HepG2 (cell line): Measurements from ENCODE around the gene DSC2. TPM values are rescaled to one million over a fixed set of nuclear protein-coding genes. Genes with fewer than 3 reads are reported as not detected.
A peak's percentile ranks its signal among the peaks of the same experiment; 100 is the strongest.

Experiments used
- DRAP1 ChIP-seq: IDR thresholded peaks from 2 replicates; pipeline ENCODE4 v1.6.1; 2016; ENCODE audit warnings: missing genetic modification reagents, missing compliant biosample characterization
- HDAC2 ChIP-seq: sonication (generic); formaldehyde crosslinking; IDR thresholded peaks from 2 replicates; pipeline ENCODE4 v1.4.0; 2020; ENCODE audit warnings: missing genetic modification reagents
- PAXIP1 ChIP-seq: sonication (generic); formaldehyde crosslinking; conservative IDR thresholded peaks from 2 replicates; pipeline ENCODE4 v1.4.0; 2020; ENCODE audit warnings: mild to moderate bottlenecking, missing genetic modification reagents, moderate library complexity
- PRDM15 ChIP-seq: sonication (generic); formaldehyde crosslinking; IDR thresholded peaks from 2 replicates; pipeline ENCODE4 v1.4.0; 2020; ENCODE audit warnings: missing genetic modification reagents
- SNAPC2 ChIP-seq: sonication (generic); formaldehyde crosslinking; IDR thresholded peaks from 2 replicates; pipeline ENCODE4 v1.8.1; 2022; ENCODE audit warnings: mild to moderate bottlenecking, missing genetic modification reagents
- SOX13 ChIP-seq, 3 experiments: fragments of 450-650 bp in 1 of 3; sonication (generic) in 1 of 3; formaldehyde crosslinking in 1 of 3; IDR thresholded peaks in 2 of 3; conservative IDR thresholded peaks in 1 of 3; 2 replicates each; pipeline versions ENCODE4 v1.5.0 to v1.6.1; 2016 to 2020; ENCODE audit warnings: antibody characterized with exemption in 1 of 3, mild to moderate bottlenecking in 1 of 3, missing compliant biosample characterization in 1 of 3, missing genetic modification reagents in 1 of 3, moderate library complexity in 1 of 3
- SPEN ChIP-seq: sonication (generic); formaldehyde crosslinking; IDR thresholded peaks from 2 replicates; pipeline ENCODE4 v1.5.1; 2020; ENCODE audit warnings: low read depth, mild to moderate bottlenecking, missing genetic modification reagents
- SRSF9 ChIP-seq: fragments of 200-400 bp; formaldehyde crosslinking; IDR thresholded peaks from 2 replicates; pipeline ENCODE4 v1.6.1; 2018; ENCODE audit warnings: borderline replicate concordance, mild to moderate bottlenecking, low read depth, low read length; ENCODE audit not compliant: insufficient read depth, poor library complexity, severe bottlenecking
- TEAD3 ChIP-seq: optimal IDR thresholded peaks from 2 replicates; pipeline ENCODE3; 2016; ENCODE audit warnings: borderline replicate concordance
- THAP9 ChIP-seq: sonication (generic); formaldehyde crosslinking; IDR thresholded peaks from 2 replicates; pipeline ENCODE4; 2020; ENCODE audit warnings: missing genetic modification reagents, mild to moderate bottlenecking, borderline replicate concordance
- ZNF24 ChIP-seq: fragments of 450-650 bp; IDR thresholded peaks from 2 replicates; pipeline ENCODE4 v1.6.1; 2017; ENCODE audit warnings: antibody characterized with exemption, mild to moderate bottlenecking
- ZNF30 ChIP-seq: sonication (generic); formaldehyde crosslinking; IDR thresholded peaks from 2 replicates; pipeline ENCODE4 v1.5.0; 2020; ENCODE audit warnings: mild to moderate bottlenecking, missing genetic modification reagents
- ZNF317 ChIP-seq: sonication (generic); formaldehyde crosslinking; IDR thresholded peaks from 2 replicates; pipeline ENCODE4 v1.5.0; 2020; ENCODE audit warnings: mild to moderate bottlenecking, missing genetic modification reagents
- ZNF550 ChIP-seq: sonication (generic); formaldehyde crosslinking; IDR thresholded peaks from 2 replicates; pipeline ENCODE4 v1.4.0; 2020; ENCODE audit warnings: mild to moderate bottlenecking, missing genetic modification reagents, borderline replicate concordance
- ZNF691 ChIP-seq: sonication (generic); formaldehyde crosslinking; IDR thresholded peaks from 2 replicates; pipeline ENCODE4 v1.4.0; 2020; ENCODE audit warnings: missing genetic modification reagents, low read depth, mild to moderate bottlenecking, borderline replicate concordance
- polyA plus RNA-seq, 8 experiments: library from polyadenylated mRNA; depleted of rRNA in 3 of 8; stranded (reverse) in 7 of 8; unstranded in 1 of 8; fragments of >200 nt; fragmentation: Illumina TruSeq in 4 of 8; extraction: Trizol in 4 of 8; gene quantifications; 2 replicates each; pipeline versions ENCODE4 v1.2.1 to v1.2.3, GENCODE V29; 2011 to 2016; ENCODE audit warnings: low read depth in 4 of 8, missing spikeins in 1 of 8, mixed read lengths in 1 of 8; ENCODE audit not compliant: insufficient read depth in 1 of 8
- total RNA-seq, 5 experiments: library from RNA; depleted of rRNA; stranded (reverse); fragments of >200 nt; fragmentation: Illumina TruSeq; extraction: Trizol; gene quantifications; 2 replicates each; pipeline ENCODE4 v1.2.3, GENCODE V29; 2016; ENCODE audit warnings: low read depth in 1 of 5

The DSC2 gene
- total and polyA plus RNA-seq, 2 of the 13 experiments (the other 11 are each of a cell fraction or from before 2014, with no cell fraction given) = 7.2 to 24.9 TPM

- peak; percentile 16 for TF ChIP-seq PAXIP1 (CRISPR knock-in tag)
- no peak for TF ChIP-seq THAP9 (CRISPR knock-in tag)
- TF ChIP-seq ZNF550 = no peak
- TF ChIP-seq ZNF317 = 0 out of 2 replicates have a peak, but pooled peaks have one; percentile 16
- TF ChIP-seq PRDM15 (CRISPR knock-in tag) = no peak
- TF ChIP-seq TEAD3 (CRISPR knock-in tag) = peak; percentile 18
- TF ChIP-seq ZNF30 (CRISPR knock-in tag) = no peak
- TF ChIP-seq SPEN (CRISPR knock-in tag) = no peak; the same call in 1 of the 2 replicates
- peak; percentile 50; the same call in 1 of the 2 replicates for TF ChIP-seq ZNF691 (CRISPR knock-in tag)
- TF ChIP-seq SOX13 (IDR thresholded peaks at IDR 0.05) = no peak
- TF ChIP-seq SOX13 (CRISPR knock-in tag; conservative IDR thresholded peaks at IDR 0.05 in 1 of 2, IDR thresholded peaks at IDR 0.05 in 1 of 2) = peak in 1 of 2 experiments; percentile 36; a peak in 2 of 4 replicates
- no peak for TF ChIP-seq HDAC2 (CRISPR knock-in tag)
- 0 out of 2 replicates have a peak, but pooled peaks have one; percentile 20 for TF ChIP-seq SNAPC2
- TF ChIP-seq ZNF24 = no peak
- no peak for TF ChIP-seq DRAP1
- no peak for TF ChIP-seq SRSF9
Measured at GRCh38 chr18:31101183-31102024, 817 bp downstream of the DSC2 start (continued).
